ENCODE results near the gene CDIPT. TPM values are rescaled to one million over a fixed set of nuclear protein-coding genes. Genes with fewer than 3 reads are reported as not detected.

CDIPT gene
- polyA plus RNA-seq, 1 experiment: 89.9 TPM

GRCh38 chr16:29877266-29877961, 14.4 kb upstream of the CDIPT start:
- H3K27ac ChIP-seq (ENCODE audit: low read depth, low read length): no peak overlapping the region
- DNase-seq (ENCODE audit: low read depth, low spot score): no peak
- H3K27me3 ChIP-seq (ENCODE audit: control insufficient read depth, insufficient read depth, low read length): peaks cover 27% of the 10 kb centered on the region
- peaks cover 8% of the 10 kb centered on the region; the same call in 1 of the 2 replicates for H3K9me3 ChIP-seq (ENCODE audit: control insufficient read depth, insufficient read depth, low read length)
- ChIA-PET CTCF (interaction anchor here (1.1 kb wide), 1 partner anchor 29 kb away, joined by 3 read pairs; no protein-coding TSS in a partner anchor), POLR2A (interaction anchor here (0.5 to 0.8 kb wide), 2 partner anchors 12 to 297 kb away, joined by 3 read pairs; no protein-coding TSS in a partner anchor)
- no peak overlapping the region for H3K4me3 ChIP-seq (ENCODE audit: low read depth, low read length)
- no peak for TF ChIP-seq CTCF (IDR thresholded peaks at IDR 0.05; ENCODE audit: low read depth, low read length)

- Histone ChIP-seq H3K4me3 (ENCODE audit: low read depth, low read length) (peak overlapping the region; percentile 44), H3K9me3 (ENCODE audit: control insufficient read depth, insufficient read depth, low read length) (peaks cover 8% of the 10 kb centered on the region; the same call in 1 of the 2 replicates), H3K27ac (ENCODE audit: low read depth, low read length) (no peak overlapping the region), H3K27me3 (ENCODE audit: control insufficient read depth, insufficient read depth, low read length) (peaks cover 27% of the 10 kb centered on the region)
- DNase-seq (ENCODE audit: low read depth, low spot score): no peak
- TF ChIP-seq CTCF (IDR thresholded peaks at IDR 0.05; ENCODE audit: low read depth, low read length): no peak
- CTCF ChIA-PET: interaction anchor here (1.1 kb wide), 1 partner anchor 28 kb away, joined by 3 read pairs; no protein-coding TSS in a partner anchor
- POLR2A ChIA-PET: no interaction called here
Measured at GRCh38 chr16:29876594-29877249, 13.7 kb upstream of the CDIPT start.

- Histone ChIP-seq H3K9me3 (ENCODE audit: control insufficient read depth, insufficient read depth, low read length) (peaks cover 8% of the 10 kb centered on the region; the same call in 1 of the 2 replicates), H3K4me3 (ENCODE audit: low read depth, low read length) (peak overlapping the region; percentile 44), H3K27me3 (ENCODE audit: control insufficient read depth, insufficient read depth, low read length) (peaks cover 27% of the 10 kb centered on the region), H3K27ac (ENCODE audit: low read depth, low read length) (no peak overlapping the region)
- POLR2A ChIA-PET: no interaction called here
- TF ChIP-seq CTCF (IDR thresholded peaks at IDR 0.05; ENCODE audit: low read depth, low read length): no peak
- no peak for DNase-seq (ENCODE audit: low read depth, low spot score)
- CTCF ChIA-PET: interaction anchor here (1.1 kb wide), 1 partner anchor 28 kb away, joined by 3 read pairs; no protein-coding TSS in a partner anchor
Measured at GRCh38 chr16:29876217-29876593, 13.2 kb upstream of the CDIPT start.

- Histone ChIP-seq H3K27me3 (ENCODE audit: control insufficient read depth, insufficient read depth, low read length) (peaks cover 27% of the 10 kb centered on the region), H3K4me3 (ENCODE audit: low read depth, low read length) (no peak overlapping the region), H3K9me3 (ENCODE audit: control insufficient read depth, insufficient read depth, low read length) (peaks cover 8% of the 10 kb centered on the region; the same call in 1 of the 2 replicates), H3K27ac (ENCODE audit: low read depth, low read length) (no peak overlapping the region)
- no peak for DNase-seq (ENCODE audit: low read depth, low spot score)
- CTCF ChIA-PET: interaction anchor here (1.1 kb wide), 1 partner anchor 11 kb away, joined by 3 read pairs; the partner anchor contains the start of gene CDIPT
- no peak for TF ChIP-seq CTCF (IDR thresholded peaks at IDR 0.05; ENCODE audit: low read depth, low read length)
- POLR2A ChIA-PET: no interaction called here
Measured at GRCh38 chr16:29875206-29875605, 12.2 kb upstream of the CDIPT start.

GRCh38 chr16:29873319-29873718, 10.3 kb upstream of the CDIPT start:
- TF ChIP-seq CTCF (IDR thresholded peaks at IDR 0.05; ENCODE audit: low read depth, low read length): no peak
- CTCF ChIA-PET: no interaction called here
- Histone ChIP-seq H3K27ac (ENCODE audit: low read depth, low read length) (no peak overlapping the region), H3K4me3 (ENCODE audit: low read depth, low read length) (no peak overlapping the region), H3K27me3 (ENCODE audit: control insufficient read depth, insufficient read depth, low read length) (peaks cover 27% of the 10 kb centered on the region), H3K9me3 (ENCODE audit: control insufficient read depth, insufficient read depth, low read length) (peaks cover 8% of the 10 kb centered on the region; the same call in 1 of the 2 replicates)
- no peak for DNase-seq (ENCODE audit: low read depth, low spot score)
- POLR2A ChIA-PET: no interaction called here

All from AG04450 (cell line).